Coronary artery (tissue), 2 donors: ENCODE results near the gene UPF2.

Source experiments
- DNase-seq: peaks from one replicate; pipeline ENCODE4 v3.0.0-alpha.2; 2017; ENCODE audit warnings: low spot score
- H3K27ac ChIP-seq, 2 donors: fragments of 200-600 bp; sonication (generic); one replicate each; pipeline ENCODE4 v1.5.1; 2016 to 2019
- H3K4me3 ChIP-seq: fragments of 200-600 bp; sonication (generic); 2 replicates; pipeline ENCODE4 v1.5.1; 2016; ENCODE audit warnings: mild to moderate bottlenecking, moderate library complexity
- CTCF ChIP-seq: fragments of 200-600 bp; sonication (generic); IDR thresholded peaks from one replicate; pipeline ENCODE4 v1.5.1; 2019; ENCODE audit warnings: antibody characterized with exemption

Gene UPF2

DNA sequence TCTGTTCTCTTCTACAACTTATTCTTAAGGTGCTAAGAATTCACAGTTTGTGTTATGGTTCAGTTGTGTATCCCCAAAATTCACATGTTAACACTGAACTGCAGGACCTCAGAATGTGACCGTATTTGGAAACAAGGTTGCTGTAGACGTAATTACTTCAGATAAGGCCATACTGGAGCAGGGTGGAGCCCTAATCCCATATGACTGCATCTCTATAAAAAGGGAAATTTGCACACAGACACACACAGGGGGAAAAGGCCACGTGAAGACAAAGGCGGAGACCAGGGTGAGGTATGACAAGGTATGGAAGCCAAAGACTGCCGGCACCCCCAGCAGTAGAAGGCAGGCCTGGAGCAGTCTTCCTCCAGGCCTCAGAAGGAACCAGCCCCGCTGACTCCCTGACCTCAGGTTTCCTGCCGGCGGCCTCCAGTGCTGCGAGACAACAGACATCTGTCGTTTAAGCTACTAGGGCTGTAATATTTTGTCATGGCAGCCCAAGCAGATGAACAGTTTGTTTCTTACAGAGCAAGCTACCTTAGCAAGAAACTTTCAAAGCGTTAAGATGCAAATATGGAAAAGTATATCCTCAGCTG is 120.7 kb downstream of the UPF2 start:
- no peak for DNase-seq
- Histone ChIP-seq H3K27ac (no peak overlapping the region), H3K4me3 (no peak overlapping the region)
- TF ChIP-seq CTCF, result no peak

GRCh38 chr10:11919271-11919670 is 123.3 kb downstream of the UPF2 start:
- no peak for TF ChIP-seq CTCF
- DNase-seq, result no peak
- Histone ChIP-seq H3K27ac (no peak overlapping the region), H3K4me3 (no peak overlapping the region)

DNA sequence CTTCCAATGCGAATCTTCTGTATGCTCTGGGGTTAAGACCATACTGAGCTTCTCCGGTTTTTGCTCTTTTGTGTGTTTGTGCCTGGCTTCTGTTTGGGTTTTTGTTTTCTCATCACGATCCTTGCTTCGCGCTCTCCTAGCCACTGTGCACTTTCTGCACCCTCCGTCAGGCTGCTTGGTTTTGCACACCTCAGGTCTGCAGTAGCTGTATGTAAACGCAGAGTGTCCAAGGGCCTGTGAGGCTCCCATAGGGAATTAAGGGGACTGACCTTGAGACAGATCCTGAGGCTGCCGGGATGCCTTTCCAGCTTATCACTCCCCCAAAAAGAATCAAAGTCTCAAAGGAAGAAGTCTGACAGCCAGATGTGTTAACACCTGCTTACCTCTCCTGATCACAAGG is 124.2 kb downstream of the UPF2 start:
- no peak for TF ChIP-seq CTCF
- H3K27ac ChIP-seq, result no peak overlapping the region
- peak; percentile 29 for DNase-seq

GRCh38 chr10:11913079-11913641 is 129.4 kb downstream of the UPF2 start:
- DNase-seq, result peak; percentile 24
- no peak for TF ChIP-seq CTCF
- no peak overlapping the region for H3K27ac ChIP-seq

More for the DNA sequence above, 124.2 kb downstream of the UPF2 start:
- no peak overlapping the region for H3K4me3 ChIP-seq

GRCh38 chr10:11910102-11910501 is 132.5 kb downstream of the UPF2 start:
- H3K4me3 ChIP-seq, result no peak overlapping the region
- no peak for TF ChIP-seq CTCF
- no peak overlapping the region for H3K27ac ChIP-seq
- DNase-seq, result no peak

More at GRCh38 chr10:11913079-11913641, 129.4 kb downstream of the UPF2 start:
- no peak overlapping the region for H3K4me3 ChIP-seq

DNA sequence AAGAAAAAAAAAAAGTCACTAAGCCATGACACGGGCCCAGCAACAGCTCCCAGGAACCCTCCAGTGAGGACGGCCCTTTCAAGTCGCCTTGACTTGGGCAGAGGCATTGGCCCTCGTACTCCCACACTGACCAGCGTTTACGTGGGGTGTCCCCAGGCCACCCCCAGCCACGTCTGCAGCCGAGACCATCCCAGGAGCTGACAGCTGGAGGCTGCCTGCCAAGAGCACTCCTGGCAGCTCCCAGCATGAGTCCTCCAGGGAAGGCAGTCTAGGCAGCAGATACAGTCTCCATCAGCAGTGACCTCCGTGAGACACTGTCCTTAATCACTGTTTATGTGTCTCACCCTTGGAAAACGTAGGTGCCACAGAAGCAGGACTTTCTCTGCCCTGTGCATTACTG is 133.0 kb downstream of the UPF2 start:
- TF ChIP-seq CTCF, result no peak
- H3K4me3 ChIP-seq, result no peak overlapping the region
- DNase-seq, result no peak
- H3K27ac ChIP-seq, result no peak overlapping the region

DNA sequence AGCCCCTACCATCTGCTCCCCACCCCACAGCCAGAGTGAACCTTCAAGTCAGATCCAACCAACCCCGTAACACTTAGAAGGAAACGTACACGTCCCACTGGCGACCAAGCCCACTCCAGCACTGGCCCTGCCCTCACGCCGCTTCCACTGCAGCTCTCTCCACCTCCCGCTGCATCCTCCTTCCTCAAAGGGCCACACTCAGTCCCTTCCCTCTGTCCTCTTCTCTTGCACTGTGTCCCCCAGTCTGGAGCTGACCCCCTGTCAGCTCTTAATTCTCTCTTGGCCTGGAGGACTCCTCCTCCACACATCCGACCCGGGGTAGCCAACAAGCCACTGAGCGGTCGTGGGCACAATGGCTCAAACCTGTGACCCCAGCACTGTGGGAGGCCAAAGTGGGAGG is 133.6 kb downstream of the UPF2 start:
- Histone ChIP-seq H3K27ac (no peak overlapping the region), H3K4me3 (no peak overlapping the region)
- no peak for TF ChIP-seq CTCF
- no peak for DNase-seq
